ENCODE measurements around the gene COPG2.
"Not testable (repeated sequence)": the region's sequence is repeated elsewhere in the genome, so short reads cannot be mapped to it uniquely, and the experiment has no call there.

DNA sequence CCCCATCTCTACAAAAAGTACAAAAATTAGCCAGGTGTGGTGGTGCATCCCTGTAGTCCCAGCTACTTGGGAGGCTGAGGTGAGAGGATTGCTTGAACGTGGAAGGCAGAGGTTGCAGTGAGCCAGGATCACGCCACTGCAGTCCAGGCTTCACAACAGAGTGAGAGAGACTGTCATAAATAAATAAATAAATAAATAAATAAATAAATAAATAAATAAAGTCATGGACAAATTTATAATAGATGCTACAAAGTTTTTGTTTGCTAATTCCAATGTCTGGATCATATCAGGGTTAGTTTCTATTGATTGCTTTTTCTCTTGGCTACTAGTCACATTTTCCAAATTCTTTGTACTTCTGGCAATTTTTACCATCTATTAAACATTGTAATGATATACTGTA is 61.5 kb downstream of the COPG2 start:
- TF ChIP-seq, protein P1, sequence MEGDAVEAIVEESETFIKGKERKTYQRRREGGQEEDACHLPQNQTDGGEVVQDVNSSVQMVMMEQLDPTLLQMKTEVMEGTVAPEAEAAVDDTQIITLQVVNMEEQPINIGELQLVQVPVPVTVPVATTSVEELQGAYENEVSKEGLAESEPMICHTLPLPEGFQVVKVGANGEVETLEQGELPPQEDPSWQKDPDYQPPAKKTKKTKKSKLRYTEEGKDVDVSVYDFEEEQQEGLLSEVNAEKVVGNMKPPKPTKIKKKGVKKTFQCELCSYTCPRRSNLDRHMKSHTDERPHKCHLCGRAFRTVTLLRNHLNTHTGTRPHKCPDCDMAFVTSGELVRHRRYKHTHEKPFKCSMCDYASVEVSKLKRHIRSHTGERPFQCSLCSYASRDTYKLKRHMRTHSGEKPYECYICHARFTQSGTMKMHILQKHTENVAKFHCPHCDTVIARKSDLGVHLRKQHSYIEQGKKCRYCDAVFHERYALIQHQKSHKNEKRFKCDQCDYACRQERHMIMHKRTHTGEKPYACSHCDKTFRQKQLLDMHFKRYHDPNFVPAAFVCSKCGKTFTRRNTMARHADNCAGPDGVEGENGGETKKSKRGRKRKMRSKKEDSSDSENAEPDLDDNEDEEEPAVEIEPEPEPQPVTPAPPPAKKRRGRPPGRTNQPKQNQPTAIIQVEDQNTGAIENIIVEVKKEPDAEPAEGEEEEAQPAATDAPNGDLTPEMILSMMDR (conservative IDR thresholded peaks at IDR 0.05 in 1 of 2, IDR thresholded peaks at IDR 0.05 in 1 of 2; ENCODE audit: low read depth in 1 of 2, low read length in 2 of 2) = not testable (repeated sequence)
- TF ChIP-seq EZH2 (IDR thresholded peaks at IDR 0.05; ENCODE audit: low read length, missing control alignments) = not testable (repeated sequence)

All from fibroblast of lung (primary cell).